ENCODE measurements around the gene DNAJA3.

DNA sequence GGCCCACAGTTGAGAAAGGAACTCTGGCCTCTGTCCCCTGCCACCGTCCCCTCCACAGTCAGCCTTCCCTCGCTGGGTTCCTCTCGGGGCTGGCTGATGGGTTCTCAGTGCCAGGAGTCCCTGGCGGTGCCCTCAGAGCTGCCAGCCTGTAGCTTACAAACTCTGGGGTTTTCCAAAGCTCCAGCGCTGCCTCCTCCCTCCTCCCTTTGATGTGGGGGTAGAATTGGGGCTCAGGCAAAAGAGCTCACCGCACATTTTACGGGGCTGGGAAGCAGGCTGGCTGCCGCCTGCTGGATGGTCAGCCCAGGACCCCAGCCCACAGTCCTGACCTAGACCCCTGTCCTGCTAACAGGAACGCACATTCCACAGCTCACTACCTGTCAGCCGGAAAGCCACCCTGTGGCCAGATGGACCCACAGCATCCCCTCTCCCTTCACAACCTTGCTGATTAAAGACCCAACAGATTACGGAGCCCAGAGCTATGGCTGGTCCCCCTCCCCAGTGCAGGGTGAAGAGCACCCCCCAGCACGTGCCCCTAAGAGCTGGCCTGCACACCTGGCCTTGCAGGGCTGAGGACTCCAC is 48.0 kb upstream of the DNAJA3 start:
- TF ChIP-seq, protein P1, sequence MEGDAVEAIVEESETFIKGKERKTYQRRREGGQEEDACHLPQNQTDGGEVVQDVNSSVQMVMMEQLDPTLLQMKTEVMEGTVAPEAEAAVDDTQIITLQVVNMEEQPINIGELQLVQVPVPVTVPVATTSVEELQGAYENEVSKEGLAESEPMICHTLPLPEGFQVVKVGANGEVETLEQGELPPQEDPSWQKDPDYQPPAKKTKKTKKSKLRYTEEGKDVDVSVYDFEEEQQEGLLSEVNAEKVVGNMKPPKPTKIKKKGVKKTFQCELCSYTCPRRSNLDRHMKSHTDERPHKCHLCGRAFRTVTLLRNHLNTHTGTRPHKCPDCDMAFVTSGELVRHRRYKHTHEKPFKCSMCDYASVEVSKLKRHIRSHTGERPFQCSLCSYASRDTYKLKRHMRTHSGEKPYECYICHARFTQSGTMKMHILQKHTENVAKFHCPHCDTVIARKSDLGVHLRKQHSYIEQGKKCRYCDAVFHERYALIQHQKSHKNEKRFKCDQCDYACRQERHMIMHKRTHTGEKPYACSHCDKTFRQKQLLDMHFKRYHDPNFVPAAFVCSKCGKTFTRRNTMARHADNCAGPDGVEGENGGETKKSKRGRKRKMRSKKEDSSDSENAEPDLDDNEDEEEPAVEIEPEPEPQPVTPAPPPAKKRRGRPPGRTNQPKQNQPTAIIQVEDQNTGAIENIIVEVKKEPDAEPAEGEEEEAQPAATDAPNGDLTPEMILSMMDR (IDR thresholded peaks at IDR 0.05), result no peak
- no peak for TF ChIP-seq POLR2A (IDR thresholded peaks at IDR 0.05)

All from Peyer's patch (tissue), 4 donors.